WTC11 (cell line): ENCODE results near the gene ZNF492. TPM values are rescaled to one million over a fixed set of nuclear protein-coding genes. Genes with fewer than 3 reads are reported as not detected.

Experiments used
- ATAC-seq: fragments of 200-7000 bp; cut with Tn5 transposase; 2 replicates; pipeline ENCODE4 v1.10.0; 2021; ENCODE audit warnings: mild to moderate bottlenecking, moderate library complexity
- CTCF ChIA-PET: fragments of 300-600 bp; sonication (Branson Sonifier 250); formaldehyde crosslinking; loops from one replicate; lab custom pipeline; 2021; ENCODE audit warnings: antibody characterized with exemption; lab: Charles Lee
- POLR2A ChIA-PET: fragments of 350-600 bp; sonication (Branson Sonifier 250); formaldehyde crosslinking; loops from one replicate; lab custom pipeline; 2021; ENCODE audit warnings: antibody characterized with exemption; lab: Charles Lee
- DNase-seq: peaks from one replicate; pipeline ENCODE4 v3.0.0; 2021; ENCODE audit warnings: low spot score
- H3K27ac Mint-ChIP-seq: 2 replicates; pipeline ENCODE4 v1.8.0; 2021; ENCODE audit warnings: mixed read lengths
- H3K27me3 Mint-ChIP-seq: 2 replicates; pipeline ENCODE4 v1.8.0; 2021; ENCODE audit warnings: low read depth, mild to moderate bottlenecking, moderate library complexity, mixed read lengths
- H3K36me3 Mint-ChIP-seq: 2 replicates; pipeline ENCODE4 v1.8.0; 2021; ENCODE audit warnings: mixed read lengths
- H3K4me1 Mint-ChIP-seq: 2 replicates; pipeline ENCODE4 v1.8.0; 2022; ENCODE audit warnings: mixed read lengths
- H3K4me3 Mint-ChIP-seq: 2 replicates; pipeline ENCODE4 v1.8.0; 2021; ENCODE audit warnings: mild to moderate bottlenecking, moderate library complexity, mixed read lengths
- H3K9me3 Mint-ChIP-seq: 2 replicates; pipeline ENCODE4 v1.8.0; 2021; ENCODE audit warnings: mixed read lengths
- ATF2 ChIP-seq: sonication (generic); formaldehyde crosslinking; IDR thresholded peaks from 2 replicates; pipeline ENCODE4 v1.8.1; 2022; ENCODE audit warnings: low read depth, missing genetic modification reagents, borderline replicate concordance
- IRF2 ChIP-seq: sonication (generic); formaldehyde crosslinking; IDR thresholded peaks from 2 replicates; pipeline ENCODE4 v1.8.0; 2022; ENCODE audit warnings: low read depth, missing genetic modification reagents, borderline replicate concordance
- JUN ChIP-seq: sonication (generic); formaldehyde crosslinking; IDR thresholded peaks from 2 replicates; pipeline ENCODE4 v1.8.0; 2023; ENCODE audit warnings: mild to moderate bottlenecking, missing genetic modification reagents
- MXD4 ChIP-seq: fragments of 250-450 bp; sonication (Bioruptor Pico); IDR thresholded peaks from 2 replicates; pipeline ENCODE4 v1.8.0; 2021; ENCODE audit warnings: mild to moderate bottlenecking, moderate library complexity, borderline replicate concordance
- NFYB ChIP-seq: sonication (generic); formaldehyde crosslinking; conservative IDR thresholded peaks from 2 replicates; pipeline ENCODE4 v1.8.0; 2022; ENCODE audit warnings: low read depth, missing genetic modification reagents
- NR1H2 ChIP-seq: sonication (generic); formaldehyde crosslinking; IDR thresholded peaks from 2 replicates; pipeline ENCODE4 v1.9.0; 2021; ENCODE audit warnings: mild to moderate bottlenecking, moderate library complexity, missing genetic modification reagents
- RELA ChIP-seq: sonication (generic); formaldehyde crosslinking; IDR thresholded peaks from 2 replicates; pipeline ENCODE4 v1.8.1; 2022; ENCODE audit warnings: missing genetic modification reagents, mild to moderate bottlenecking, borderline replicate concordance
- RORB ChIP-seq: fragments of 250-450 bp; sonication (Bioruptor Pico); IDR thresholded peaks from 2 replicates; pipeline ENCODE4 v1.9.0; 2021; ENCODE audit warnings: mild to moderate bottlenecking
- SMAD3 ChIP-seq: sonication (generic); formaldehyde crosslinking; IDR thresholded peaks from 2 replicates; pipeline ENCODE4 v1.8.0; 2022; ENCODE audit warnings: missing genetic modification reagents, mild to moderate bottlenecking, borderline replicate concordance
- TEAD1 ChIP-seq: sonication (generic); formaldehyde crosslinking; IDR thresholded peaks from 2 replicates; pipeline ENCODE4 v1.8.0; 2022; ENCODE audit warnings: mild to moderate bottlenecking, missing genetic modification reagents
- TEAD4 ChIP-seq: sonication (generic); formaldehyde crosslinking; IDR thresholded peaks from 2 replicates; pipeline ENCODE4 v1.8.0; 2022; ENCODE audit warnings: mild to moderate bottlenecking, missing genetic modification reagents
- TP53 ChIP-seq: sonication (generic); formaldehyde crosslinking; IDR thresholded peaks from 2 replicates; pipeline ENCODE4 v1.8.1; 2023; ENCODE audit warnings: mild to moderate bottlenecking, missing genetic modification reagents
- ZNF263 ChIP-seq: sonication (generic); formaldehyde crosslinking; IDR thresholded peaks from 2 replicates; pipeline ENCODE4 v1.8.1; 2022; ENCODE audit warnings: low read depth, mild to moderate bottlenecking, moderate library complexity, missing genetic modification reagents
- ZNF423 ChIP-seq: fragments of 250-450 bp; sonication (Bioruptor Pico); IDR thresholded peaks from 2 replicates; pipeline ENCODE4 v2.1.2; 2022; ENCODE audit warnings: mild to moderate bottlenecking, moderate library complexity
- total RNA-seq: library from RNA; stranded (reverse); gene quantifications from 3 replicates; pipeline ENCODE4 v1.2.3, GENCODE V29; 2021
- TF ChIP-seq, protein P1 (sequence below): sonication (generic); formaldehyde crosslinking; IDR thresholded peaks from 2 replicates; pipeline ENCODE4 v1.8.0; 2022; ENCODE audit warnings: mild to moderate bottlenecking, missing genetic modification reagents
- TF ChIP-seq, protein P2 (sequence below): fragments of 250-450 bp; sonication (Bioruptor Pico); conservative IDR thresholded peaks from 2 replicates; pipeline ENCODE4 v1.9.0; 2021; ENCODE audit warnings: mild to moderate bottlenecking
- TF ChIP-seq, protein P3 (sequence below): fragments of 250-450 bp; sonication (Bioruptor Pico); IDR thresholded peaks from 2 replicates; pipeline ENCODE4 v1.8.0; 2021; ENCODE audit warnings: mild to moderate bottlenecking
- TF ChIP-seq, protein P4 (sequence below): sonication (generic); formaldehyde crosslinking; IDR thresholded peaks from 2 replicates; pipeline ENCODE4 v1.8.1; 2023; ENCODE audit warnings: mild to moderate bottlenecking, missing genetic modification reagents

Gene ZNF492
- total RNA-seq, 1 experiment from 2014 or later: 0.17 TPM

GRCh38 chr19:22606954-22607652, 27.0 kb upstream of the ZNF492 start (continued):
- no peak for TF ChIP-seq TP53 (CRISPR knock-in tag)
- no peak for TF ChIP-seq NR1H2
- no peak for TF ChIP-seq SMAD3 (CRISPR knock-in tag)
- no peak for TF ChIP-seq NFYB (CRISPR knock-in tag)
- TF ChIP-seq MXD4 (CRISPR knock-in tag): no peak
- TF ChIP-seq, protein P1, sequence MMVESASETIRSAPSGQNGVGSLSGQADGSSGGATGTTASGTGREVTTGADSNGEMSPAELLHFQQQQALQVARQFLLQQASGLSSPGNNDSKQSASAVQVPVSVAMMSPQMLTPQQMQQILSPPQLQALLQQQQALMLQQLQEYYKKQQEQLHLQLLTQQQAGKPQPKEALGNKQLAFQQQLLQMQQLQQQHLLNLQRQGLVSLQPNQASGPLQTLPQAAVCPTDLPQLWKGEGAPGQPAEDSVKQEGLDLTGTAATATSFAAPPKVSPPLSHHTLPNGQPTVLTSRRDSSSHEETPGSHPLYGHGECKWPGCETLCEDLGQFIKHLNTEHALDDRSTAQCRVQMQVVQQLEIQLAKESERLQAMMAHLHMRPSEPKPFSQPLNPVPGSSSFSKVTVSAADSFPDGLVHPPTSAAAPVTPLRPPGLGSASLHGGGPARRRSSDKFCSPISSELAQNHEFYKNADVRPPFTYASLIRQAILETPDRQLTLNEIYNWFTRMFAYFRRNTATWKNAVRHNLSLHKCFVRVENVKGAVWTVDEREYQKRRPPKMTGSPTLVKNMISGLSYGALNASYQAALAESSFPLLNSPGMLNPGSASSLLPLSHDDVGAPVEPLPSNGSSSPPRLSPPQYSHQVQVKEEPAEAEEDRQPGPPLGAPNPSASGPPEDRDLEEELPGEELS (CRISPR knock-in tag): no peak
- TF ChIP-seq RORB: no peak

GRCh38 chr19:22607653-22608430, 26.3 kb upstream of the ZNF492 start:
- ChIA-PET POLR2A (no interaction called here), CTCF (no interaction called here)
- no peaks in the 10 kb centered on the region for H3K4me1 Mint-ChIP-seq
- peaks cover 18% of the 10 kb centered on the region for H3K27me3 Mint-ChIP-seq
- ATAC-seq: no peak
- no peak for DNase-seq
- TF ChIP-seq TEAD1 (CRISPR knock-in tag) (no peak), ATF2 (CRISPR knock-in tag) (no peak), ZNF423 (CRISPR knock-in tag) (no peak), IRF2 (CRISPR knock-in tag) (no peak)
- TF ChIP-seq, protein P2, sequence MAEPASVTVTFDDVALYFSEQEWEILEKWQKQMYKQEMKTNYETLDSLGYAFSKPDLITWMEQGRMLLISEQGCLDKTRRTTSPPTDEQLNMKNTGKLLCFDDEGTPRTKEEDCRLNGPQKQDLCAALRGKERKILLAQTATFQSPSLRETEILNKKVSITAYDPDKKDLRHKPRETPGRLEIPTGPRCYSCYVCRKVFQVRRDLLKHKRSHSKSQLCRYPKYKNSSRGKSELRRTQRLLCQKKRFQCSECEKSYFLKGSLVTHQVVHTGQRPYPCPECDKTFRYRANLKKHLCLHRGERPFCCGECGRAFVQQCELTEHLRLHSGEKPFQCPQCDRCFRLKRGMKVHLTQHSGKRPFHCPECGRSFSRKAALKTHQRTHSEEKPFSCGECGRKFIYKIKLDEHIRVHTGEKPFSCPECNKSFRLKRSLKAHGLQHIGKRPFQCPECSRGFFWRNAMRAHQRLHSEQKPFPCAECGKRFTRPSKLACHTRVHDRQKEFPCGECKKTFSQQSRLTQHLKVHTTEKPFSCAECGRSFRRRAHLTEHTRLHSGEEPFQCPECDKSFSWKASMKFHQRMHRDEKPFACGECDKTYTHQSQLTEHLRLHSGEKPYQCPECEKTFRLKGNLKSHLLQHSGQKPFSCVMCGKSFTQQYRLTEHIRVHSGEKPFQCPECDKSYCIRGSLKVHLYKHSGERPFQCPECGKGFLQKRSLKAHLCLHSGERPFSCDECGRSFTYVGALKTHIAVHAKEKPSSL: no peak
- H3K27ac Mint-ChIP-seq: no peak overlapping the region
- no peak overlapping the region for H3K4me3 Mint-ChIP-seq
- peaks cover 68% of the 10 kb centered on the region for H3K9me3 Mint-ChIP-seq
- peaks cover 58% of the 10 kb centered on the region for H3K36me3 Mint-ChIP-seq

DNA sequence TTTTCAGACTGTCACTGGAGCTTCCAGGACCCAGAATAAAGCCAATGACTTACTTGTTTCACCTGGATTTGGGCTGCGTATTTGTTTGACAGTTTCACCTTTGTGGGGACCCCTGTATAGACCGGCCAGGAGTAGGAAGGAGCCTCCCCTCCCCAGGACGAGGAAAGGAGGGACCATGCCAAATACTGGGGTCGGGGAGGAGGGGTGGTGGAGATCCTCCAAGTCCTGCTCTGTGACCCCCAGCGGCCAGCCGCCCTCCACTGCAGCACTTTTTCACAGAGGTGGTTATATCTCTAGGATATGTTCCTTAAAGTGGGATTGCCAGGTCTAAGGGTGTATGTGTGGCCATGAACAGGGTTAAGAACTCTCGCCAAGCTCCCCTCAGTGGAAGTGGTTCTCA, 25.7 kb upstream of the ZNF492 start:
- Mint-ChIP-seq H3K4me3 (no peak overlapping the region), H3K27me3 (peaks cover 18% of the 10 kb centered on the region), H3K9me3 (peaks cover 71% of the 10 kb centered on the region), H3K36me3 (peaks cover 63% of the 10 kb centered on the region), H3K4me1 (no peaks in the 10 kb centered on the region), H3K27ac (no peak overlapping the region)
- TF ChIP-seq TEAD4 (CRISPR knock-in tag): no peak
- no peak for TF ChIP-seq ZNF263
- TF ChIP-seq, protein P3, sequence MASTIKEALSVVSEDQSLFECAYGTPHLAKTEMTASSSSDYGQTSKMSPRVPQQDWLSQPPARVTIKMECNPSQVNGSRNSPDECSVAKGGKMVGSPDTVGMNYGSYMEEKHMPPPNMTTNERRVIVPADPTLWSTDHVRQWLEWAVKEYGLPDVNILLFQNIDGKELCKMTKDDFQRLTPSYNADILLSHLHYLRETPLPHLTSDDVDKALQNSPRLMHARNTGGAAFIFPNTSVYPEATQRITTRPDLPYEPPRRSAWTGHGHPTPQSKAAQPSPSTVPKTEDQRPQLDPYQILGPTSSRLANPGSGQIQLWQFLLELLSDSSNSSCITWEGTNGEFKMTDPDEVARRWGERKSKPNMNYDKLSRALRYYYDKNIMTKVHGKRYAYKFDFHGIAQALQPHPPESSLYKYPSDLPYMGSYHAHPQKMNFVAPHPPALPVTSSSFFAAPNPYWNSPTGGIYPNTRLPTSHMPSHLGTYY (CRISPR knock-in tag): no peak
- TF ChIP-seq RELA (CRISPR knock-in tag): no peak
- TF ChIP-seq JUN: no peak
- TF ChIP-seq, protein P4, sequence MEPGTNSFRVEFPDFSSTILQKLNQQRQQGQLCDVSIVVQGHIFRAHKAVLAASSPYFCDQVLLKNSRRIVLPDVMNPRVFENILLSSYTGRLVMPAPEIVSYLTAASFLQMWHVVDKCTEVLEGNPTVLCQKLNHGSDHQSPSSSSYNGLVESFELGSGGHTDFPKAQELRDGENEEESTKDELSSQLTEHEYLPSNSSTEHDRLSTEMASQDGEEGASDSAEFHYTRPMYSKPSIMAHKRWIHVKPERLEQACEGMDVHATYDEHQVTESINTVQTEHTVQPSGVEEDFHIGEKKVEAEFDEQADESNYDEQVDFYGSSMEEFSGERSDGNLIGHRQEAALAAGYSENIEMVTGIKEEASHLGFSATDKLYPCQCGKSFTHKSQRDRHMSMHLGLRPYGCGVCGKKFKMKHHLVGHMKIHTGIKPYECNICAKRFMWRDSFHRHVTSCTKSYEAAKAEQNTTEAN: no peak
- CTCF ChIA-PET: no interaction called here
- ATAC-seq: no peak
- POLR2A ChIA-PET: no interaction called here
- no peak for DNase-seq
